ENCODE results near the gene WWC2.

The WWC2 gene

GRCh38 chr4:183256756-183257385 is 157.8 kb downstream of the WWC2 start:
- DNase-seq (ENCODE audit: low read depth): no peak

- DNase-seq (ENCODE audit: low read depth): no peak
Measured at GRCh38 chr4:183257808-183258207, 158.8 kb downstream of the WWC2 start.

- DNase-seq (ENCODE audit: low read depth): no peak
Measured at GRCh38 chr4:183260491-183261151, 161.6 kb downstream of the WWC2 start.

- DNase-seq (ENCODE audit: low read depth): peak; percentile 25
Measured at GRCh38 chr4:183261953-183262775, 163.1 kb downstream of the WWC2 start.

- DNase-seq (ENCODE audit: low read depth): no peak
Measured at GRCh38 chr4:183262776-183263100, 163.7 kb downstream of the WWC2 start.

GRCh38 chr4:183263787-183264386 is 164.8 kb downstream of the WWC2 start:
- DNase-seq (ENCODE audit: low read depth): no peak

DNA sequence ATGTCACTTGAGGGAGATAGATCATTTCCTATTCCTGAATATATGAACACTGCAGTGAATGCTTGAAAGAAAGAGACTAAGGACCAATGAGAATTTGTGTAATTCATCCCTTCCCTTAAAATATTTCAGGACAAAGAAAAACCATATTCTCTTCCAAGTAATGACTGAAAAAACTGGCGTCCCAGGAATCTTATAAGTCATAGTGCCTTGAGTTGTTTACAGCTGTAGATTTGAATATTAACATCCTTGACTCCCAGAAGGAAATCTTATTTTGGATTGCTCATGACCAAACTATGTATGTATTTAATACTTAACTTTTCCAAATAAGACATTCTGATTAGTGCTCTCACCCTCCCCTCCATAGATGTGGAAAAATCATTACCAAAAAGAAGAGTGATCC is 165.6 kb downstream of the WWC2 start:
- no peak for DNase-seq (ENCODE audit: low read depth)

DNA sequence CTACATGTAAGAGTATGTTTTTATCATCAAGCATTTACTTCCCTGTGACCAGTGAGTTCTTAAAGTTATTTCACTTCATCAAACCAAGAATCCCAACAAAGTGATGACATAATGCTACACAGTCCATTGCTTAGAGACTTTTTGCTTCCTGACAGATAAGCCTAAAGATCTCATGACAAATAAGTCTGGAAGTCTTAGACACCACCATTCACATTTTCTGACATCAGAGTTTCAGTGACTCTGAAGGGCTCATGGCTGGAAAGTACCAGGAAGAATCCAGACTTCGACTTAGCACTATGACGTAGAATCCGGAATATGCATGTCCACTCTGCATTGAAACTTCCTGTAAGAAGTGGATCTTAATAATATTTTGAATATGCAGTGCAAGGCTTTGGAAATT is 167.3 kb downstream of the WWC2 start:
- no peak for DNase-seq (ENCODE audit: low read depth)

- no peak for DNase-seq (ENCODE audit: low read depth)
Measured at GRCh38 chr4:183268556-183268955, 169.5 kb downstream of the WWC2 start.

- no peak for DNase-seq (ENCODE audit: low read depth)
Measured at GRCh38 chr4:183272384-183272783, 173.3 kb downstream of the WWC2 start.

- DNase-seq (ENCODE audit: low read depth): no peak
Measured at GRCh38 chr4:183276106-183276505, 177.0 kb downstream of the WWC2 start.

DNA sequence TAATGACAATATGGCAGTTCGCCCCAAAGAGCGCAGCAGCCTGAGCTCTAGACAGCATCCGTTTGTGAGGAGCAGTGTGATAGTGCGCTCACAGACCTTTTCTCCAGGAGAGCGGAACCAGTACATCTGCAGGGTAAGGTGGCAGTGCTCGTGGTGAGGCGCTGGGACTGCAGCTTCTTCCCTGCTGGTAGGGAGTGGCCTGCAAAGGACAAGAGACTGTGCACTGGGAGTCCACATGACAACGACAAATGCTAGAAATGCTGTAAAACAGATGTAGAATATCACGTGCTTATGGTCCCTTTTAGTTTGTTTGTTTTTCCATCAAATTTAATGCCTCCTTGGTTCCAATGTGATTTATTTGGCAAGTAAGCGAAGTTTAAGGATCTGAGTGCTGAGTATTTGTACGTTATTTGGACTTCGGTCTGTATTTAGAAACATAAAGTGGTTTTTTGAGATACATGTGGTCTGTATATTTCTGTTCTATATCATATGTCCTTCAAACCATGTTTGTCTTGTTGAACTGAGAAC is 185.3 kb downstream of the WWC2 start:
- no peak for DNase-seq (ENCODE audit: low read depth)

DNA sequence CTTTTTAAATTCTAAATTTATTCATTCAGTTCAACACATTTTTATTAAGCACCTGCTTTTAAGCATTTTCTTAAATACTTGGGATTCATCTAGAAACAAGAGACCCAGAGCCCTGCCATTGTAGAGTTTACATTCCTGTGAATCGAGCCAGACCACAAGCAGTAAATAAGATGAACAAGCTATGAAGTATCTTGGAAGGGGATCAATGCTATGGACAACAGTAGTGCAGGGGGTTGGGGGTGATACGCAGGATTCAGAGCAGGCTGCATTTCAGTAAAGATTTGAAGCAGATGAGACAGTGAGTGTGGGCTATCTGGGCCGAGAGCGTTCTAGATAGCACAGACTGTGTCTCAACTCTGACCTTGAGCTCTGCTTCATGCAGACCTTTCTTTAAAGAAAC is 185.9 kb downstream of the WWC2 start:
- no peak for DNase-seq (ENCODE audit: low read depth)

DNA sequence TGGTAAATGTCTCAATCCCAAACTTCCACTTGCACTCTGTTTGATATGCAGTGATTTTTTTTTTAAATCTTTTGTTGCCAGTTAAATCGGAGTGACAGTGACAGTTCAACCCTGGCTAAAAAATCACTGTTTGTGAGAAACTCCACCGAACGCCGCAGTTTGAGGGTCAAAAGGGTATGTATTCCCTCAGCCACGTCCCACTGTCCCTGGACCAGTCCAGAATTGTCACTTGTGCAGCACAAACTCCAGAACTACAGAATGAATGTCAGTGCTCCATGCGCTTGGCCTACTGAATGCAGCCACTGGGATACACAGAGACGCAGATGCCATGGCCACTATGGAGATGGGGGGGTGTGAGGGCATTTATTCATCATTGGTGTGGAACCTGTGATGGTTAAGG is 186.8 kb downstream of the WWC2 start:
- DNase-seq (ENCODE audit: low read depth): no peak

GRCh38 chr4:183286590-183287308 is 187.7 kb downstream of the WWC2 start:
- DNase-seq (ENCODE audit: low read depth): no peak

GRCh38 chr4:183287309-183287659 is 188.2 kb downstream of the WWC2 start:
- no peak for DNase-seq (ENCODE audit: low read depth)

- no peak for DNase-seq (ENCODE audit: low read depth)
Measured at GRCh38 chr4:183287677-183288076, 188.6 kb downstream of the WWC2 start.

GRCh38 chr4:183288955-183289354 is 189.9 kb downstream of the WWC2 start:
- DNase-seq (ENCODE audit: low read depth): no peak

GRCh38 chr4:183289688-183290087 is 190.6 kb downstream of the WWC2 start:
- no peak for DNase-seq (ENCODE audit: low read depth)

- no peak for DNase-seq (ENCODE audit: low read depth)
Measured at GRCh38 chr4:183291070-183291469, 192.0 kb downstream of the WWC2 start.

- no peak for DNase-seq (ENCODE audit: low read depth)
Measured at GRCh38 chr4:183295711-183296110, 196.7 kb downstream of the WWC2 start.

DNA sequence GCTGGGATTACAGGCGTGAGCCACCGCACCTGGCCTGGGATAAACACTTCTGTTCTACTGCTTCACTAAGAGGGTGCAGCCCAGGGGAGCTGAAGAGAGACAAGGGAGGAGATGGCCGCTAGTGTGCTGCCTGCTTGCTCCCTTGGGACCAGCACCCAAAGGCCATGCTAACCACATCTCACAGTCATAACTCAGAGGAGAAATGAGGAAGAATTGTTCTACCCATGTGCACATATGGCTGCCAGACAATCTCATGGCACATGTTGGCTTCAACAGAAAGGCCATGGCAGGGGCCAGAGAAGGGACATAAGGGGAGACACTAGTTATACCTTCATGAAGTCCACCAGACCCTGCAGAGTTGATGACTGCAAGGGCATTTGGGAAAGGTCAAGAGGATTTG is 198.6 kb downstream of the WWC2 start:
- DNase-seq (ENCODE audit: low read depth): no peak
